GM23248 (cell line): Measurements from ENCODE around the gene CIT. TPM values are rescaled to one million over a fixed set of nuclear protein-coding genes. Genes with fewer than 3 reads are reported as not detected.

ENCODE experiments used
- DNase-seq: peaks from one replicate; pipeline ENCODE4 v3.0.0-alpha.2; 2015
- H2AFZ ChIP-seq: fragments of 200-600 bp; sonication (generic); 2 replicates; pipeline ENCODE4 v1.6.1; 2016; ENCODE audit warnings: antibody characterized with exemption
- H3F3A ChIP-seq: fragments of 200-600 bp; sonication (generic); 2 replicates; pipeline ENCODE4 v1.6.1; 2016; ENCODE audit warnings: mild to moderate bottlenecking, antibody characterized with exemption, mixed run types; ENCODE audit not compliant: insufficient read depth
- H3K27ac ChIP-seq: fragments of 200-600 bp; sonication (generic); 2 replicates; pipeline ENCODE4 v1.5.1; 2016; ENCODE audit warnings: mild to moderate bottlenecking
- H3K27me3 ChIP-seq: fragments of 200-600 bp; sonication (generic); replicated peaks from 2 replicates; pipeline ENCODE4 v1.6.1; 2016; ENCODE audit warnings: mild to moderate bottlenecking; ENCODE audit not compliant: insufficient read depth
- H3K36me3 ChIP-seq: fragments of 200-600 bp; sonication (generic); 2 replicates; pipeline ENCODE4 v1.6.1; 2016; ENCODE audit warnings: low read depth, mild to moderate bottlenecking
- H3K4me1 ChIP-seq: fragments of 200-600 bp; sonication (generic); 2 replicates; pipeline ENCODE4 v1.6.1; 2016; ENCODE audit warnings: mild to moderate bottlenecking; ENCODE audit not compliant: insufficient read depth
- H3K4me2 ChIP-seq: fragments of 200-600 bp; sonication (generic); one replicate; pipeline ENCODE4 v1.6.1; 2016; ENCODE audit warnings: mild to moderate bottlenecking; ENCODE audit not compliant: unreplicated experiment
- H3K4me3 ChIP-seq: fragments of 200-600 bp; sonication (generic); 2 replicates; pipeline ENCODE4 v1.5.1; 2016; ENCODE audit warnings: mild to moderate bottlenecking
- H3K79me2 ChIP-seq: fragments of 200-600 bp; sonication (generic); 2 replicates; pipeline ENCODE4 v1.6.1; 2016; ENCODE audit warnings: mild to moderate bottlenecking; ENCODE audit not compliant: insufficient read depth
- H3K9ac ChIP-seq: fragments of 200-600 bp; sonication (generic); 2 replicates; pipeline ENCODE4 v1.6.1; 2016; ENCODE audit warnings: mild to moderate bottlenecking
- H3K9me2 ChIP-seq: fragments of 200-600 bp; sonication (generic); 2 replicates; pipeline ENCODE4 v1.6.1; 2016; ENCODE audit warnings: mixed run types, mild to moderate bottlenecking, moderate library complexity; ENCODE audit not compliant: insufficient read depth
- H3K9me3 ChIP-seq: fragments of 200-600 bp; sonication (generic); one replicate; pipeline ENCODE4 v1.6.1; 2017; ENCODE audit warnings: low read depth
- H4K20me1 ChIP-seq: fragments of 200-600 bp; sonication (generic); 2 replicates; pipeline ENCODE4 v1.6.0; 2016; ENCODE audit not compliant: insufficient read depth
- EZH2 ChIP-seq: fragments of 200-600 bp; sonication (generic); IDR thresholded peaks from 2 replicates; pipeline ENCODE4 v1.6.1; 2018; ENCODE audit warnings: antibody characterized with exemption, mild to moderate bottlenecking; ENCODE audit not compliant: insufficient read depth, poor library complexity, severe bottlenecking
- EZH2phosphoT487 ChIP-seq: fragments of 200-600 bp; sonication (generic); IDR thresholded peaks from 2 replicates; pipeline ENCODE4 v1.6.1; 2018; ENCODE audit warnings: antibody characterized with exemption, moderate library complexity, mild to moderate bottlenecking, low read depth; ENCODE audit not compliant: insufficient read depth
- WGBS, 2 experiments: methylation state at CpG; one replicate each; pipeline ENCODE4 v1.1.6; 2015 to 2017; ENCODE audit warnings: low lambda C conversion rate in 2 of 2, low coverage in 1 of 2; ENCODE audit errors: missing lambda C conversion rate in 2 of 2; 5-methylcytosine and 5-hydroxymethylcytosine counted together
- in situ Hi-C: fragments of 300-500 bp; cut with MboI; formaldehyde crosslinking; loops from 2 replicates; pipeline ENCODE4 v1.15.0; 2020
- polyA plus RNA-seq: library from polyadenylated mRNA; unstranded; fragments of >200 nt; fragmentation: Nextera tagmentation; extraction: Ambion mirVana; gene quantifications from 2 replicates; pipeline ENCODE4 v1.2.1, GENCODE V29; 2016
- total RNA-seq: library from RNA; depleted of rRNA; stranded (reverse); fragments of >200 nt; shearing (Covaris generic); gene quantifications from 2 replicates; pipeline ENCODE4 v1.2.3, GENCODE V29; 2014

The CIT gene
- total and polyA plus RNA-seq, 2 experiments from 2014 or later = 4.3 to 6.8 TPM

GRCh38 chr12:119857041-119857591, 20.0 kb downstream of the CIT start:
- H3K9ac ChIP-seq = no peak overlapping the region
- no peaks in the 10 kb centered on the region for H3K9me2 ChIP-seq
- in situ Hi-C loops = no loop called here
- TF ChIP-seq EZH2phosphoT487 (no peak), EZH2 (no peak)
- H3K4me1 ChIP-seq = no peaks in the 10 kb centered on the region
- no peaks in the 10 kb centered on the region for H3K9me3 ChIP-seq
- peak; percentile 19 for DNase-seq
- H4K20me1 ChIP-seq = no peaks in the 10 kb centered on the region
- H3K4me3 ChIP-seq = no peak overlapping the region
- H3K4me2 ChIP-seq = no peak overlapping the region
- no peaks in the 10 kb centered on the region for H3K36me3 ChIP-seq
- 0 out of 2 replicates have a peak, but pooled peaks cover 4% of the 10 kb centered on the region for H3F3A ChIP-seq
- no peaks in the 10 kb centered on the region for H3K27me3 ChIP-seq
- peaks cover 6% of the 10 kb centered on the region; the same call in 1 of the 2 replicates for H3K79me2 ChIP-seq
- 48 to 49% methylated on average over 8 of the region's 8 CpGs for WGBS, 2 experiments
- H3K27ac ChIP-seq = no peak overlapping the region
- no peak overlapping the region; the same call in 1 of the 2 replicates for H2AFZ ChIP-seq

GRCh38 chr12:119850330-119850729, 26.8 kb downstream of the CIT start:
- Histone ChIP-seq H3K9me2 (no peaks in the 10 kb centered on the region), H4K20me1 (no peaks in the 10 kb centered on the region), H3K36me3 (no peaks in the 10 kb centered on the region), H3K27ac (no peak overlapping the region), H3F3A (no peaks in the 10 kb centered on the region), H3K27me3 (no peaks in the 10 kb centered on the region), H3K79me2 (peaks cover 6% of the 10 kb centered on the region; the same call in 1 of the 2 replicates), H3K4me3 (no peak overlapping the region), H3K4me1 (no peaks in the 10 kb centered on the region), H3K9ac (no peak overlapping the region), H3K4me2 (no peak overlapping the region), H3K9me3 (no peaks in the 10 kb centered on the region), H2AFZ (no peak overlapping the region)
- in situ Hi-C loops = no loop called here
- DNase-seq = no peak
- TF ChIP-seq EZH2 = no peak
- no peak for TF ChIP-seq EZH2phosphoT487
- 100% methylated on average over 1 of the region's 1 CpG for WGBS, 2 experiments

GRCh38 chr12:119843100-119843499, 34.0 kb downstream of the CIT start:
- Histone ChIP-seq H3K27ac (no peak overlapping the region), H3K27me3 (no peaks in the 10 kb centered on the region), H3K4me2 (no peak overlapping the region), H3K9me2 (no peaks in the 10 kb centered on the region), H3K9ac (no peak overlapping the region), H3K9me3 (no peaks in the 10 kb centered on the region), H3K4me3 (no peak overlapping the region), H2AFZ (no peak overlapping the region), H3K36me3 (no peaks in the 10 kb centered on the region), H3K79me2 (no peaks in the 10 kb centered on the region), H3K4me1 (no peaks in the 10 kb centered on the region), H3F3A (no peaks in the 10 kb centered on the region), H4K20me1 (no peaks in the 10 kb centered on the region)
- 18 to 25% methylated on average over 2 of the region's 2 CpGs for WGBS, 2 experiments
- DNase-seq = peak; percentile 47
- in situ Hi-C loops = no loop called here
- no peak for TF ChIP-seq EZH2
- TF ChIP-seq EZH2phosphoT487 = no peak

GRCh38 chr12:119842380-119842779, 34.7 kb downstream of the CIT start:
- no peaks in the 10 kb centered on the region for H3K27me3 ChIP-seq
- no peak for DNase-seq
- no peaks in the 10 kb centered on the region for H3F3A ChIP-seq
- H3K4me1 ChIP-seq = no peaks in the 10 kb centered on the region
- in situ Hi-C loops = no loop called here
- H3K27ac ChIP-seq = no peak overlapping the region
- H4K20me1 ChIP-seq = no peaks in the 10 kb centered on the region
- no peak overlapping the region for H3K4me3 ChIP-seq
- H3K36me3 ChIP-seq = no peaks in the 10 kb centered on the region
- TF ChIP-seq EZH2phosphoT487 = no peak
- no peak for TF ChIP-seq EZH2
- H3K9me2 ChIP-seq = no peaks in the 10 kb centered on the region
- H2AFZ ChIP-seq = no peak overlapping the region
- no peak overlapping the region for H3K4me2 ChIP-seq
- WGBS, 2 experiments = 68 to 78% methylated on average over 1 of the region's 1 CpG
- H3K9ac ChIP-seq = no peak overlapping the region
- H3K79me2 ChIP-seq = no peaks in the 10 kb centered on the region
- no peaks in the 10 kb centered on the region for H3K9me3 ChIP-seq
